Smooth muscle cell (in vitro differentiated cells): Measurements from ENCODE around the gene FAM149B1. TPM values are rescaled to one million over a fixed set of nuclear protein-coding genes. Genes with fewer than 3 reads are reported as not detected.

Experiments used
- DNase-seq: peaks from one replicate; lab custom pipeline; 2025; ENCODE audit not compliant: unreplicated experiment; lab: John Stamatoyannopoulos, UW
- H2AFZ ChIP-seq: fragments of 200-600 bp; sonication (generic); 2 replicates; pipeline ENCODE4 v1.6.0; 2016; ENCODE audit warnings: antibody characterized with exemption, low read depth, mild to moderate bottlenecking
- H3F3A ChIP-seq: fragments of 200-600 bp; sonication (generic); 2 replicates; pipeline ENCODE4 v1.6.0; 2017; ENCODE audit warnings: antibody characterized with exemption, low read depth
- H3K27ac ChIP-seq: fragments of 200-600 bp; sonication (generic); 2 replicates; pipeline ENCODE4 v1.5.1; 2016; ENCODE audit warnings: low read depth, mild to moderate bottlenecking
- H3K27me3 ChIP-seq: fragments of 200-600 bp; sonication (generic); 2 replicates; pipeline ENCODE4 v1.6.1; 2016; ENCODE audit warnings: low read depth, mild to moderate bottlenecking
- H3K36me3 ChIP-seq: fragments of 200-600 bp; sonication (generic); 2 replicates; pipeline ENCODE4 v1.5.1; 2016; ENCODE audit warnings: low read depth
- H3K4me1 ChIP-seq: fragments of 200-600 bp; sonication (generic); 2 replicates; pipeline ENCODE4 v1.5.1; 2016; ENCODE audit warnings: low read depth
- H3K4me2 ChIP-seq: fragments of 200-600 bp; sonication (generic); 2 replicates; pipeline ENCODE4 v1.6.0; 2016; ENCODE audit warnings: mild to moderate bottlenecking
- H3K4me3 ChIP-seq: fragments of 200-600 bp; sonication (generic); 2 replicates; pipeline ENCODE4 v1.5.1; 2016; ENCODE audit warnings: mild to moderate bottlenecking
- H3K79me2 ChIP-seq: fragments of 200-600 bp; sonication (generic); 2 replicates; pipeline ENCODE4 v1.6.0; 2016; ENCODE audit warnings: low read depth, mild to moderate bottlenecking
- H3K9ac ChIP-seq: fragments of 200-600 bp; sonication (generic); 2 replicates; pipeline ENCODE4 v1.6.0; 2016; ENCODE audit warnings: low read depth
- H3K9me3 ChIP-seq: fragments of 200-600 bp; sonication (generic); replicated peaks from 2 replicates; pipeline ENCODE4 v1.5.1; 2016; ENCODE audit warnings: low read depth
- H4K20me1 ChIP-seq: fragments of 200-600 bp; sonication (generic); 2 replicates; pipeline ENCODE4 v1.6.0; 2016; ENCODE audit warnings: low read depth
- WGBS: methylation state at CpG from one replicate; pipeline ENCODE4 v1.1.7; 2016; ENCODE audit warnings: low lambda C conversion rate; 5-methylcytosine and 5-hydroxymethylcytosine counted together
- polyA plus RNA-seq: library from polyadenylated mRNA; unstranded; fragments of >200 nt; fragmentation: Nextera tagmentation; extraction: Ambion mirVana; gene quantifications from 2 replicates; pipeline ENCODE4 v1.2.1, GENCODE V29; 2016
- total RNA-seq: library from RNA; depleted of rRNA; stranded (reverse); fragments of >200 nt; gene quantifications from 2 replicates; pipeline ENCODE4 v1.2.3, GENCODE V29; 2014
- TF ChIP-seq, protein P1 (sequence below): fragments of 200-600 bp; sonication (generic); IDR thresholded peaks from 2 replicates; pipeline ENCODE4 v1.5.1; 2017; ENCODE audit warnings: borderline replicate concordance, mild to moderate bottlenecking, antibody characterized with exemption; ENCODE audit not compliant: insufficient read depth, poor library complexity, severe bottlenecking

Gene FAM149B1
- total and polyA plus RNA-seq, 2 experiments from 2014 or later: 10.5 to 29.0 TPM

DNA sequence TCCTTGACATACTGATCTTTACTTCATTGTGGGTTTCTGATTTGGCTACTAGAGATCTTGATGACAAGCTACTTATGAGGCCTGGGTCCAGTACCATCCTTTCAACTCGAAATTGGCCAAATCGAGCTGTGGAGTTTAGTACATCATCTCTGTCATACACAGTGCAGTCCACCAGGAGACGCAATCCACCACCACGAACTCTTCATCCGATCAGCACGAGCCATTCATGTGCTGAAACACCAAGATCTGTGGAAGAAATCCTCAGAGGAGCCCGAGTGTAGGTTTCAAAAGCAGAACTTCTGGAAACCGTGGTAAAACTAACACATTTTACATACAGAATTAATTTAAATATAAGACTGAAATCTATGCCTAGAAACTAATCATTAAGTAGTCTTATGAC, 65.0 kb downstream of the FAM149B1 start:
- TF ChIP-seq, protein P1, sequence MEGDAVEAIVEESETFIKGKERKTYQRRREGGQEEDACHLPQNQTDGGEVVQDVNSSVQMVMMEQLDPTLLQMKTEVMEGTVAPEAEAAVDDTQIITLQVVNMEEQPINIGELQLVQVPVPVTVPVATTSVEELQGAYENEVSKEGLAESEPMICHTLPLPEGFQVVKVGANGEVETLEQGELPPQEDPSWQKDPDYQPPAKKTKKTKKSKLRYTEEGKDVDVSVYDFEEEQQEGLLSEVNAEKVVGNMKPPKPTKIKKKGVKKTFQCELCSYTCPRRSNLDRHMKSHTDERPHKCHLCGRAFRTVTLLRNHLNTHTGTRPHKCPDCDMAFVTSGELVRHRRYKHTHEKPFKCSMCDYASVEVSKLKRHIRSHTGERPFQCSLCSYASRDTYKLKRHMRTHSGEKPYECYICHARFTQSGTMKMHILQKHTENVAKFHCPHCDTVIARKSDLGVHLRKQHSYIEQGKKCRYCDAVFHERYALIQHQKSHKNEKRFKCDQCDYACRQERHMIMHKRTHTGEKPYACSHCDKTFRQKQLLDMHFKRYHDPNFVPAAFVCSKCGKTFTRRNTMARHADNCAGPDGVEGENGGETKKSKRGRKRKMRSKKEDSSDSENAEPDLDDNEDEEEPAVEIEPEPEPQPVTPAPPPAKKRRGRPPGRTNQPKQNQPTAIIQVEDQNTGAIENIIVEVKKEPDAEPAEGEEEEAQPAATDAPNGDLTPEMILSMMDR: no peak
- no peak overlapping the region for H3K4me3 ChIP-seq
- no peaks in the 10 kb centered on the region for H3K27me3 ChIP-seq
- H3K36me3 ChIP-seq: peaks cover 2% of the 10 kb centered on the region
- H4K20me1 ChIP-seq: no peaks in the 10 kb centered on the region
- WGBS: 94% methylated on average over 8 of the region's 8 CpGs
- H2AFZ ChIP-seq: no peak overlapping the region
- H3K27ac ChIP-seq: no peak overlapping the region
- no peak for DNase-seq
- no peaks in the 10 kb centered on the region for H3F3A ChIP-seq
- no peaks in the 10 kb centered on the region for H3K9me3 ChIP-seq
- H3K79me2 ChIP-seq: no peaks in the 10 kb centered on the region
- H3K4me1 ChIP-seq: no peaks in the 10 kb centered on the region
- no peak overlapping the region for H3K9ac ChIP-seq
- no peak overlapping the region for H3K4me2 ChIP-seq

DNA sequence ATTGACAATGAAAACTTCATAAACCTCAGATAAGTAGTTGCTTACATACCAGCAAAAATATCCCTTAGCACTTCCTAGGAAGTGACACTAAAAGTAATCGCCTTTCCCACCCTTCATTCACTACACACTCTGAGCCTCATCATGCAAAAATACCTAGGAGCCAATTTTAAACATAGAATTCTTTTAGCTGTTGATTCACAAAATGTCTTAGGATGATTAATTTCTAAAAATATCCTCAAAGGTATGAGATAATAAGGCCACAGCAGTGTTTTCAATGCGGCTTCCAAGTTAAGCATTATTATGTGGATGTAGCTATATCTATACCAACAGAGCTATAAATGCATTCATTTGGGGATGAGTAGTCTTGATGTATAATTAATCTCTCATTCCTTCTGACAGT, 66.0 kb downstream of the FAM149B1 start:
- Histone ChIP-seq H3K4me3 (no peak overlapping the region), H3K36me3 (peaks cover 2% of the 10 kb centered on the region), H3K4me1 (no peaks in the 10 kb centered on the region), H4K20me1 (no peaks in the 10 kb centered on the region), H2AFZ (no peak overlapping the region), H3K27me3 (no peaks in the 10 kb centered on the region), H3K79me2 (no peaks in the 10 kb centered on the region), H3K27ac (no peak overlapping the region), H3K9me3 (no peaks in the 10 kb centered on the region), H3K4me2 (no peak overlapping the region), H3K9ac (no peak overlapping the region), H3F3A (no peaks in the 10 kb centered on the region)
- 96% methylated on average over 2 of the region's 2 CpGs for whole genome bisulfite sequencing
- no peak for DNase-seq
- TF ChIP-seq, protein P1: no peak

- no peak overlapping the region for H3K9ac ChIP-seq
- H3K27ac ChIP-seq: no peak overlapping the region
- H3K4me3 ChIP-seq: no peak overlapping the region
- TF ChIP-seq, protein P1: no peak
- H3F3A ChIP-seq: no peaks in the 10 kb centered on the region
- H3K9me3 ChIP-seq: no peaks in the 10 kb centered on the region
- H3K4me2 ChIP-seq: no peak overlapping the region
- no peak overlapping the region for H2AFZ ChIP-seq
- H3K36me3 ChIP-seq: peaks cover 8% of the 10 kb centered on the region
- DNase-seq: no peak
- H4K20me1 ChIP-seq: no peaks in the 10 kb centered on the region
- WGBS: 96% methylated on average over 7 of the region's 7 CpGs
- H3K27me3 ChIP-seq: no peaks in the 10 kb centered on the region
- no peaks in the 10 kb centered on the region for H3K79me2 ChIP-seq
- H3K4me1 ChIP-seq: no peaks in the 10 kb centered on the region
Observed at GRCh38 chr10:73234695-73235094, 66.8 kb downstream of the FAM149B1 start.

- no peak for DNase-seq
- Histone ChIP-seq H2AFZ (no peak overlapping the region), H3K27me3 (no peaks in the 10 kb centered on the region), H3K36me3 (peaks cover 26% of the 10 kb centered on the region), H3K4me2 (no peak overlapping the region), H3K4me1 (no peaks in the 10 kb centered on the region), H3F3A (peaks cover 8% of the 10 kb centered on the region), H3K9me3 (no peaks in the 10 kb centered on the region), H3K4me3 (no peak overlapping the region), H3K27ac (no peak overlapping the region), H4K20me1 (no peaks in the 10 kb centered on the region), H3K79me2 (peaks cover 7% of the 10 kb centered on the region), H3K9ac (no peak overlapping the region)
- TF ChIP-seq, protein P1: no peak
- over 99% methylated on average over 5 of the region's 5 CpGs for whole genome bisulfite sequencing
Observed at GRCh38 chr10:73238990-73239566, 71.2 kb downstream of the FAM149B1 start.
